Skeletal muscle satellite cell (primary cell): ENCODE results near the gene E2F4.

ENCODE experiments used
- H3K27me3 ChIP-seq: 2 replicates; pipeline ENCODE4 v1.7.0; 2013; ENCODE audit warnings: low read length; ENCODE audit not compliant: control insufficient read depth, insufficient read depth
- H3K36me3 ChIP-seq: 2 replicates; pipeline ENCODE4 v1.7.0; 2013; ENCODE audit warnings: mild to moderate bottlenecking, control low read depth, low read length; ENCODE audit not compliant: insufficient read depth
- H3K4me1 ChIP-seq: 2 replicates; pipeline ENCODE4 v1.7.0; 2013; ENCODE audit warnings: low read length; ENCODE audit not compliant: control insufficient read depth, insufficient read depth
- H3K4me2 ChIP-seq: 2 replicates; pipeline ENCODE4 v1.7.0; 2013; ENCODE audit warnings: mild to moderate bottlenecking, low read length
- H3K4me3 ChIP-seq: 2 replicates; pipeline ENCODE4 v1.7.0; 2013; ENCODE audit warnings: low read length
- H3K9ac ChIP-seq: 2 replicates; pipeline ENCODE4 v1.7.0; 2013; ENCODE audit warnings: mild to moderate bottlenecking, low read depth, low read length, moderate library complexity
- H3K9me3 ChIP-seq: replicated peaks from 2 replicates; pipeline ENCODE4 v1.7.0; 2013; ENCODE audit warnings: mild to moderate bottlenecking, control low read depth, low read length

E2F4 gene

GRCh38 chr16:67190448-67191399, 1.2 kb upstream of the E2F4 start:
- no peak overlapping the region for H3K9ac ChIP-seq
- H3K4me3 ChIP-seq: no peak overlapping the region
- H3K4me2 ChIP-seq: no peak overlapping the region
- peaks cover 48% of the 10 kb centered on the region for H3K4me1 ChIP-seq
- H3K27me3 ChIP-seq: no peaks in the 10 kb centered on the region
- peaks cover 28% of the 10 kb centered on the region for H3K36me3 ChIP-seq
- no peaks in the 10 kb centered on the region for H3K9me3 ChIP-seq

DNA sequence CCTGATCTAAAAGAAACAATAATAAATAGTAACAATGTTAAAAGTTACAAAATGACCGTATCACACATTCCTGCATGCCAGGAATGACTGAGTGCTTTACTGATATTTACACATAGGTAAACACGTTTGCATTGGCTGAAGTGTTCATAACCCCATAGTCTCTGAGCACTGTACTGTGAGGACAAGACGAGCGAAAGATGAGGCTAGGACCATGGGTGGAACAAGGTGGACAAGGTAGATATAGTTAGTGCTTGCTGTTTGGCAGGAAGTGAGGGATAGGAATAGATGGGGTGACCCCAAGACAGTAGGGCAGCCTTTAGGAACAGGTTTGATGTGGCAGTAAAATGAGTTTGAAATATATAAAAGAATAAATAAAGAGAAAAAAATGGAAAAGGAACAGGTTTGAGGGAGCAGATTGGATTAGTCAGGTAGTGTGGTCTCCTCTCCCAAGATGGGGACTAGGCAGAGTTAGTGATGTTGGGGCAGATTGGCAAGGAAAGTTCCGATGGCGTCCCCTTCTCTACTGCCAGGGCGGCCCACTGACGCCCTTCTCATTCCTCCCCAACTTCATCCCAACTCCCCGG, 452 bp upstream of the E2F4 start:
- H3K4me1 ChIP-seq: peaks cover 41% of the 10 kb centered on the region
- H3K27me3 ChIP-seq: no peaks in the 10 kb centered on the region
- no peak overlapping the region for H3K9ac ChIP-seq

GRCh38 chr16:67192781-67193361, 916 bp downstream of the E2F4 start:
- Histone ChIP-seq H3K9me3 (no peaks in the 10 kb centered on the region), H3K4me3 (peak overlapping the region; percentile 95), H3K27me3 (no peaks in the 10 kb centered on the region), H3K4me1 (peaks cover 28% of the 10 kb centered on the region), H3K4me2 (peak overlapping the region; percentile 90), H3K36me3 (peaks cover 50% of the 10 kb centered on the region), H3K9ac (peak overlapping the region; percentile 99)

More for the DNA sequence above, 452 bp upstream of the E2F4 start:
- Histone ChIP-seq H3K4me3 (peak overlapping the region; percentile 95), H3K4me2 (peak overlapping the region; percentile 90), H3K36me3 (peaks cover 36% of the 10 kb centered on the region), H3K9me3 (no peaks in the 10 kb centered on the region)

DNA sequence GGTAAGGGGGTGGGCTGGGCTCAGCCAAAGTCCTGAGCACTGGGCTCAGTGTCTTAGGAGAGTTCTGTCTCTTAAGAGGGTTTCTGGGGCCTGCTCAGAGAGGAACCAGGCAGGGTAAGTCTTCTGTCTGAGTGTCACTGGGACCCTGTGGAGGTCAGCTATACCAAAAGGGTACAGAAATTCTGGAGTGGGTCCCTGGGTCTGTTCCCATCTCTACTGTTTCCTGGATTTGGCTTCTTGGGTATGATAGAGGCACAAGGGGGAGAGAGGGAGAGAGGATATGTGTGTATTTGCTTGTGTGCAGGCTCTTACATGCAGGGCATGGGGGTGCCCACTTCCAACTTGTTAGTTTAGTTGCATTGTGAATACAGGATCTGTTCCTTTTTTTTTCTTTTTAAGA, 1.6 kb downstream of the E2F4 start:
- Histone ChIP-seq H3K4me3 (peak overlapping the region; percentile 95), H3K36me3 (peaks cover 55% of the 10 kb centered on the region), H3K4me1 (peaks cover 28% of the 10 kb centered on the region), H3K9ac (peak overlapping the region; percentile 99), H3K4me2 (peak overlapping the region; percentile 90), H3K9me3 (no peaks in the 10 kb centered on the region), H3K27me3 (no peaks in the 10 kb centered on the region)

GRCh38 chr16:67194260-67194659, 2.3 kb downstream of the E2F4 start:
- Histone ChIP-seq H3K4me3 (peak overlapping the region; percentile 16), H3K4me1 (peaks cover 28% of the 10 kb centered on the region), H3K4me2 (peak overlapping the region; percentile 90), H3K9ac (peak overlapping the region; percentile 99), H3K9me3 (no peaks in the 10 kb centered on the region), H3K27me3 (no peaks in the 10 kb centered on the region), H3K36me3 (peaks cover 56% of the 10 kb centered on the region)

DNA sequence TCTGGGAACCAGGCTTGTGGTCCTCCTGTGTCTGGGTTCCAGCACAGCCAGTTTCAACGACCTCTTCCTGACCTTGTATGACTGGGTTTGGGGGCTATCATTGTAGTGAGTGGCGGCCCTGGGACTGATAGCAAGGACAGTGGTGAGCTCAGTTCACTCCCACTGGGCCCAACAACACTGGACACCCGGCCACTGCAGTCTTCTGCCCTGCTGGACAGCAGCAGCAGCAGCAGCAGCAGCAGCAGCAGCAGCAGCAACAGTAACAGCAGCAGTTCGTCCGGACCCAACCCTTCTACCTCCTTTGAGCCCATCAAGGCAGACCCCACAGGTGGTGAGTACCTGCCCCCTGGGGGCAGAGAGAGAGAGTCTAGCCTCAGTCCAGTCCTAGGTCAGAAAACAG, 3.7 kb downstream of the E2F4 start:
- no peak overlapping the region for H3K9ac ChIP-seq
- H3K4me3 ChIP-seq: no peak overlapping the region
- no peaks in the 10 kb centered on the region for H3K9me3 ChIP-seq
- peaks cover 22% of the 10 kb centered on the region for H3K4me1 ChIP-seq
- peaks cover 64% of the 10 kb centered on the region for H3K36me3 ChIP-seq
- H3K27me3 ChIP-seq: no peaks in the 10 kb centered on the region
- no peak overlapping the region for H3K4me2 ChIP-seq

- Histone ChIP-seq H3K9me3 (no peaks in the 10 kb centered on the region), H3K4me3 (no peak overlapping the region), H3K36me3 (peaks cover 73% of the 10 kb centered on the region), H3K4me2 (no peak overlapping the region), H3K27me3 (no peaks in the 10 kb centered on the region), H3K4me1 (peaks cover 16% of the 10 kb centered on the region), H3K9ac (no peak overlapping the region)
Observed at GRCh38 chr16:67196881-67197280, 4.9 kb downstream of the E2F4 start.

DNA sequence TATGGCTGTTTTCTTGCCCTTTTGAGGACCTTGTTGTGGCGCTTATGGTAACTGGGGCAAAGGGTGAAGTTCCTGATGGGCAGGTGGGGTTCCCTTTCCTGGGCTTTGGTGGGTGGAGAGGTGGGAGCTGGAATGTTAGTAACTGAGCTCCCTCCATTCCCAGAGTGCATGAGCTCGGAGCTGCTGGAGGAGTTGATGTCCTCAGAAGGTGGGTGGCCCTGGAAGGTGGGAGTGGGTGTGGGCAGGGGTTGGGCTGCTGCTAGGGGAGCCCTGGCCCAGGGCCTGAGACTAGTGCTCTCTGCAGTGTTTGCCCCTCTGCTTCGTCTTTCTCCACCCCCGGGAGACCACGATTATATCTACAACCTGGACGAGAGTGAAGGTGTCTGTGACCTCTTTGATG, 5.7 kb downstream of the E2F4 start:
- Histone ChIP-seq H3K4me1 (peaks cover 16% of the 10 kb centered on the region), H3K4me3 (no peak overlapping the region), H3K9ac (no peak overlapping the region), H3K4me2 (no peak overlapping the region), H3K9me3 (no peaks in the 10 kb centered on the region), H3K36me3 (peaks cover 73% of the 10 kb centered on the region), H3K27me3 (no peaks in the 10 kb centered on the region)

- H3K9ac ChIP-seq: no peak overlapping the region
Observed at GRCh38 chr16:67198238-67198734, 6.3 kb downstream of the E2F4 start.

DNA sequence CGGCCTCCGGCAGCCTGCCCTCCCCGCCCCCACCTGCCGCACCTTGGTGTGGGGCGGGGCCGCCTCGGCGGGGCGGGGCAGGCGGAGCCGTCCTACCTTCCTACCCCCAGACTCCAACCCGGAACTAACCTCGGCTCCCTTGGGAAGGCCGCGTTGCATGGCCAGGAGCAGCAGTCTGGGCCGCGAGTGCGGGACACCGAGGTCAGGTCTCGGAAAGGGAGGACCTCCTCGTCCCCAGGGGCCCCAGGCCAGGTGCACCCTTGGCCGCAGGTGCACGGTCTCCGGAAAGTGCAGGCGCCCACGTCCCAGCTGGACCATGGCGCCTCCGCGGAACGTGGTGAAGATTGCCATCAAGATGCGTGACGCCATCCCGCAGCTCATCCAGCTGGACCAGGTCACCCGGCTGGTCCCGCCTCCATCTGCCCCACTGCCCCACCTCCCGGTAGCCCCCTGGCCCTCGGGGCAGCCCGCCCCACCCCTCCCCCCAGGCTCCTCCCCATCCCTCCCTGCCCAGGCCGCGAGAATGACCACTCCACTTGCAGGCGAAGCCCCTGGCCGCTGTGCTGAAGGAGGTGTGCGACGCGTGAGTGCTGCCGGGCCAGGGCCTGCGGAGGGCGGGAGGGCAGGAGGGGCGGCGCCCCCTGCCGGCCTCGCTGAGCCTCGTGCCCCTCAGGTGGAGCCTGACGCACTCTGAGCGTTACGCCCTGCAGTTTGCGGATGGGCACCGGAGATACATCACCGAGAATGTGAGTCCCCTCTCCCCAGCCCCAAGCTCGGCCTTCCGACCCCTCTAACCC, 7.3 kb downstream of the E2F4 start, which contains the start of gene ELMO3:
Gene ELMO3, plus strand, starts transcription at position 121 of the 797 bp plus-strand sequence. Its CDS starts 196 bp downstream, at position 317.
- Histone ChIP-seq H3K4me1 (peaks cover 2% of the 10 kb centered on the region), H3K9ac (no peak within 1 kb of the TSS), H3K4me3 (no peak within 1 kb of the TSS), H3K9me3 (no peaks in the 10 kb centered on the region), H3K4me2 (no peak within 1 kb of the TSS), H3K36me3 (peaks cover 66% of the 10 kb centered on the region), H3K27me3 (no peaks in the 10 kb centered on the region)

More at GRCh38 chr16:67198238-67198734, 6.3 kb downstream of the E2F4 start:
- Histone ChIP-seq H3K9me3 (no peaks in the 10 kb centered on the region), H3K27me3 (no peaks in the 10 kb centered on the region), H3K36me3 (peaks cover 69% of the 10 kb centered on the region), H3K4me1 (peaks cover 11% of the 10 kb centered on the region), H3K4me2 (no peak overlapping the region), H3K4me3 (no peak overlapping the region)

GRCh38 chr16:67199808-67200198, 7.8 kb downstream of the E2F4 start:
- H3K4me2 ChIP-seq: no peak overlapping the region
- no peaks in the 10 kb centered on the region for H3K27me3 ChIP-seq
- peaks cover 64% of the 10 kb centered on the region for H3K36me3 ChIP-seq
- H3K9ac ChIP-seq: no peak overlapping the region
- no peaks in the 10 kb centered on the region for H3K4me1 ChIP-seq
- H3K4me3 ChIP-seq: no peak overlapping the region
- H3K9me3 ChIP-seq: no peaks in the 10 kb centered on the region
